ENCODE measurements around the gene LRRFIP1.

GRCh38 chr2:237671466-237672138 lies 44.2 kb downstream of the LRRFIP1 start:
- no peak for TF ChIP-seq TAF1 (IDR thresholded peaks at IDR 0.05; ENCODE audit: borderline replicate concordance, insufficient read depth, low read length)
- no peak for TF ChIP-seq POLR2AphosphoS5 (IDR thresholded peaks at IDR 0.05; ENCODE audit: low read depth, low read length)
